HEK293 (cell line): ENCODE results near the gene TIGAR.

Experiments
- CTCF ChIA-PET: fragments of 350-600 bp; formaldehyde crosslinking; extraction: SDS; loops from one replicate; lab custom pipeline; 2021; ENCODE audit warnings: antibody characterized with exemption; lab: Yijun Ruan, JAX
- POLR2A ChIA-PET: fragments of 300-600 bp; formaldehyde crosslinking; extraction: SDS; loops from one replicate; lab custom pipeline; 2020; ENCODE audit warnings: antibody characterized with exemption, inconsistent platforms; lab: Yijun Ruan, JAX
- H3K27ac ChIP-seq: fragments of 200-500 bp; sonication (Bioruptor generic); 2 replicates; pipeline ENCODE4 v1.5.1; 2014; ENCODE audit warnings: low read depth, low read length, control low read depth, inconsistent platforms; ENCODE audit errors: extremely low read depth
- H3K36me3 ChIP-seq, 2 experiments: fragments of 200-500 bp in 1 of 2; sonication (Bioruptor generic) in 1 of 2; 1 replicate in 1 of 2; 2 replicates in 1 of 2; pipeline ENCODE4 v1.5.1; 2014 to 2017; ENCODE audit warnings: inconsistent platforms in 2 of 2, low read length in 2 of 2; ENCODE audit not compliant: control insufficient read depth in 2 of 2, insufficient read depth in 1 of 2
- H3K4me1 ChIP-seq: fragments of 200-500 bp; sonication (Bioruptor generic); 2 replicates; pipeline ENCODE4 v1.5.1; 2014; ENCODE audit warnings: mild to moderate bottlenecking, low read length, inconsistent platforms; ENCODE audit not compliant: control insufficient read depth, insufficient read depth
- H3K4me3 ChIP-seq: 2 replicates; pipeline ENCODE4 v1.5.1; 2011; ENCODE audit warnings: low read depth, mild to moderate bottlenecking, control low read depth, low read length, moderate library complexity
- H3K9me3 ChIP-seq: fragments of 200-500 bp; sonication (Bioruptor generic); 2 replicates; pipeline ENCODE4 v1.5.1; 2014; ENCODE audit warnings: low read depth, low read length, inconsistent platforms; ENCODE audit not compliant: control insufficient read depth, insufficient read depth
- BCL11A ChIP-seq: fragments of 450-650 bp; formaldehyde crosslinking; IDR thresholded peaks from 2 replicates; pipeline ENCODE4 v1.5.1; 2016; ENCODE audit warnings: low read depth, missing biosample characterization, missing genetic modification characterization
- MEIS1 ChIP-seq: sonication (generic); formaldehyde crosslinking; IDR thresholded peaks from 2 replicates; pipeline ENCODE4 v1.8.1; 2022; ENCODE audit warnings: missing genetic modification reagents, mild to moderate bottlenecking, borderline replicate concordance
- PRDM10 ChIP-seq: fragments of 450-650 bp; formaldehyde crosslinking; IDR thresholded peaks from 2 replicates; pipeline ENCODE4 v1.5.1; 2016; ENCODE audit warnings: missing biosample characterization, missing genetic modification characterization
- TCF7L2 ChIP-seq: IDR thresholded peaks from 2 replicates; pipeline ENCODE4 v1.6.1; 2011; ENCODE audit warnings: low read depth, mild to moderate bottlenecking, inconsistent platforms, low read length, moderate library complexity, borderline replicate concordance
- YY1 ChIP-seq: fragments of 450-650 bp; formaldehyde crosslinking; IDR thresholded peaks from 2 replicates; pipeline ENCODE4 v1.5.1; 2018; ENCODE audit warnings: missing biosample characterization, missing genetic modification characterization
- ZNF10 ChIP-seq: fragments of 450-650 bp; formaldehyde crosslinking; IDR thresholded peaks from 2 replicates; pipeline ENCODE4 v1.5.1; 2017; ENCODE audit warnings: missing biosample characterization, missing genetic modification characterization
- ZNF114 ChIP-seq: fragments of 450-650 bp; formaldehyde crosslinking; IDR thresholded peaks from 2 replicates; pipeline ENCODE4 v1.5.0; 2017; ENCODE audit warnings: missing biosample characterization, missing genetic modification characterization
- ZNF121 ChIP-seq: fragments of 450-650 bp; formaldehyde crosslinking; IDR thresholded peaks from 2 replicates; pipeline ENCODE4 v1.5.1; 2016; ENCODE audit warnings: missing biosample characterization, missing genetic modification characterization
- ZNF221 ChIP-seq: fragments of 450-650 bp; formaldehyde crosslinking; IDR thresholded peaks from 2 replicates; pipeline ENCODE4 v1.5.1; 2017; ENCODE audit warnings: missing biosample characterization, missing genetic modification characterization, borderline replicate concordance
- ZNF341 ChIP-seq: fragments of 450-650 bp; formaldehyde crosslinking; IDR thresholded peaks from 2 replicates; pipeline ENCODE4; 2016; ENCODE audit warnings: low read depth, missing biosample characterization, missing genetic modification characterization
- ZNF366 ChIP-seq: fragments of 450-650 bp; formaldehyde crosslinking; conservative IDR thresholded peaks from 2 replicates; pipeline ENCODE4 v1.5.1; 2016; ENCODE audit warnings: missing biosample characterization, missing genetic modification characterization
- ZNF548 ChIP-seq: fragments of 450-650 bp; formaldehyde crosslinking; IDR thresholded peaks from 2 replicates; pipeline ENCODE4 v1.5.1; 2016; ENCODE audit warnings: missing biosample characterization, missing genetic modification characterization
- ZNF555 ChIP-seq: fragments of 450-650 bp; formaldehyde crosslinking; conservative IDR thresholded peaks from 2 replicates; pipeline ENCODE4 v1.5.1; 2017; ENCODE audit warnings: missing biosample characterization, mild to moderate bottlenecking, missing genetic modification characterization, inconsistent platforms
- ZNF791 ChIP-seq: fragments of 450-650 bp; formaldehyde crosslinking; IDR thresholded peaks from 2 replicates; pipeline ENCODE4 v1.5.1; 2016; ENCODE audit warnings: missing biosample characterization, missing genetic modification characterization
- ZSCAN16 ChIP-seq: fragments of 450-650 bp; formaldehyde crosslinking; IDR thresholded peaks from 2 replicates; pipeline ENCODE4 v1.5.1; 2016; ENCODE audit warnings: missing biosample characterization, missing genetic modification characterization
- ZSCAN4 ChIP-seq: fragments of 450-650 bp; formaldehyde crosslinking; IDR thresholded peaks from 2 replicates; pipeline ENCODE4 v1.5.1; 2017; ENCODE audit warnings: missing biosample characterization, missing genetic modification characterization
- TF ChIP-seq, protein P1 (sequence below): fragments of 450-650 bp; IDR thresholded peaks from 2 replicates; pipeline ENCODE4 v1.5.1; 2018; ENCODE audit warnings: missing biosample characterization, mild to moderate bottlenecking, missing genetic modification characterization
- TF ChIP-seq, protein P2 (sequence below): fragments of 450-650 bp; formaldehyde crosslinking; IDR thresholded peaks from 2 replicates; pipeline ENCODE4 v1.5.1; 2017; ENCODE audit warnings: missing biosample characterization, missing genetic modification characterization
- TF ChIP-seq, protein P3 (sequence below): fragments of 450-650 bp; formaldehyde crosslinking; IDR thresholded peaks from 2 replicates; pipeline ENCODE4 v1.5.1; 2016; ENCODE audit warnings: missing biosample characterization, missing genetic modification characterization

Gene TIGAR

GRCh38 chr12:4273273-4273651 is 47.8 kb upstream of the TIGAR start (continued):
- TF ChIP-seq PRDM10 = no peak
- no peak for TF ChIP-seq ZNF548 (tag by site-specific recombination)
- no peak for TF ChIP-seq ZNF10 (tag by site-specific recombination)
- TF ChIP-seq ZNF555 = no peak
- no peak for TF ChIP-seq ZSCAN4 (tag by site-specific recombination)
- TF ChIP-seq TCF7L2 = peak; percentile 61; the same call in 1 of the 2 replicates
- TF ChIP-seq ZSCAN16 (tag by site-specific recombination) = no peak
- TF ChIP-seq ZNF121 (tag by site-specific recombination) = no peak
- no peak for TF ChIP-seq BCL11A
- TF ChIP-seq, protein P1, sequence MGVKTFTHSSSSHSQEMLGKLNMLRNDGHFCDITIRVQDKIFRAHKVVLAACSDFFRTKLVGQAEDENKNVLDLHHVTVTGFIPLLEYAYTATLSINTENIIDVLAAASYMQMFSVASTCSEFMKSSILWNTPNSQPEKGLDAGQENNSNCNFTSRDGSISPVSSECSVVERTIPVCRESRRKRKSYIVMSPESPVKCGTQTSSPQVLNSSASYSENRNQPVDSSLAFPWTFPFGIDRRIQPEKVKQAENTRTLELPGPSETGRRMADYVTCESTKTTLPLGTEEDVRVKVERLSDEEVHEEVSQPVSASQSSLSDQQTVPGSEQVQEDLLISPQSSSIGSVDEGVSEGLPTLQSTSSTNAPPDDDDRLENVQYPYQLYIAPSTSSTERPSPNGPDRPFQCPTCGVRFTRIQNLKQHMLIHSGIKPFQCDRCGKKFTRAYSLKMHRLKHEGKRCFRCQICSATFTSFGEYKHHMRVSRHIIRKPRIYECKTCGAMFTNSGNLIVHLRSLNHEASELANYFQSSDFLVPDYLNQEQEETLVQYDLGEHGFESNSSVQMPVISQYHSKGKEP = no peak
- TF ChIP-seq ZNF221 (tag by site-specific recombination) = no peak
- no peak for TF ChIP-seq MEIS1 (CRISPR knock-in tag)

GRCh38 chr12:4273652-4274395 is 47.2 kb upstream of the TIGAR start, which contains the start of gene CCND2:
Gene CCND2 (plus strand): TSS chr12:4273762. CDS start chr12:4274041, 279 bp downstream.
- POLR2A ChIA-PET = interaction anchor here (0.5 to 1.4 kb wide), 11 partner anchors 9 to 1383 kb away, joined by 3 to 6 read pairs (median 3); partner anchors contain the start of genes TIGAR and TULP3
- Histone ChIP-seq H3K36me3 (peaks cover 6 to 28% of the 10 kb centered on the region in 2 experiments), H3K9me3 (no peaks in the 10 kb centered on the region), H3K4me1 (peaks cover 29% of the 10 kb centered on the region), H3K4me3 (peak within 1 kb of the TSS; percentile 67), H3K27ac (peak within 1 kb of the TSS; percentile 79; the same call in 1 of the 2 replicates)
- CTCF ChIA-PET = interaction anchor here (0.7 kb wide), 2 partner anchors 276 to 384 kb away, joined by 3 to 4 read pairs; no protein-coding TSS in a partner anchor
- TF ChIP-seq BCL11A (peak; percentile 71; the same call in 1 of the 2 replicates), ZNF791 (no peak), ZNF555 (no peak), ZNF114 (no peak), ZNF341 (tag by site-specific recombination) (peak; percentile 95), ZNF366 (tag by site-specific recombination) (peak; percentile 74), YY1 (no peak)
- TF ChIP-seq, protein P2, sequence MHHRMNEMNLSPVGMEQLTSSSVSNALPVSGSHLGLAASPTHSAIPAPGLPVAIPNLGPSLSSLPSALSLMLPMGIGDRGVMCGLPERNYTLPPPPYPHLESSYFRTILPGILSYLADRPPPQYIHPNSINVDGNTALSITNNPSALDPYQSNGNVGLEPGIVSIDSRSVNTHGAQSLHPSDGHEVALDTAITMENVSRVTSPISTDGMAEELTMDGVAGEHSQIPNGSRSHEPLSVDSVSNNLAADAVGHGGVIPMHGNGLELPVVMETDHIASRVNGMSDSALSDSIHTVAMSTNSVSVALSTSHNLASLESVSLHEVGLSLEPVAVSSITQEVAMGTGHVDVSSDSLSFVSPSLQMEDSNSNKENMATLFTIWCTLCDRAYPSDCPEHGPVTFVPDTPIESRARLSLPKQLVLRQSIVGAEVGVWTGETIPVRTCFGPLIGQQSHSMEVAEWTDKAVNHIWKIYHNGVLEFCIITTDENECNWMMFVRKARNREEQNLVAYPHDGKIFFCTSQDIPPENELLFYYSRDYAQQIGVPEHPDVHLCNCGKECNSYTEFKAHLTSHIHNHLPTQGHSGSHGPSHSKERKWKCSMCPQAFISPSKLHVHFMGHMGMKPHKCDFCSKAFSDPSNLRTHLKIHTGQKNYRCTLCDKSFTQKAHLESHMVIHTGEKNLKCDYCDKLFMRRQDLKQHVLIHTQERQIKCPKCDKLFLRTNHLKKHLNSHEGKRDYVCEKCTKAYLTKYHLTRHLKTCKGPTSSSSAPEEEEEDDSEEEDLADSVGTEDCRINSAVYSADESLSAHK (tag by site-specific recombination) = peak; percentile 63
- TF ChIP-seq, protein P3, sequence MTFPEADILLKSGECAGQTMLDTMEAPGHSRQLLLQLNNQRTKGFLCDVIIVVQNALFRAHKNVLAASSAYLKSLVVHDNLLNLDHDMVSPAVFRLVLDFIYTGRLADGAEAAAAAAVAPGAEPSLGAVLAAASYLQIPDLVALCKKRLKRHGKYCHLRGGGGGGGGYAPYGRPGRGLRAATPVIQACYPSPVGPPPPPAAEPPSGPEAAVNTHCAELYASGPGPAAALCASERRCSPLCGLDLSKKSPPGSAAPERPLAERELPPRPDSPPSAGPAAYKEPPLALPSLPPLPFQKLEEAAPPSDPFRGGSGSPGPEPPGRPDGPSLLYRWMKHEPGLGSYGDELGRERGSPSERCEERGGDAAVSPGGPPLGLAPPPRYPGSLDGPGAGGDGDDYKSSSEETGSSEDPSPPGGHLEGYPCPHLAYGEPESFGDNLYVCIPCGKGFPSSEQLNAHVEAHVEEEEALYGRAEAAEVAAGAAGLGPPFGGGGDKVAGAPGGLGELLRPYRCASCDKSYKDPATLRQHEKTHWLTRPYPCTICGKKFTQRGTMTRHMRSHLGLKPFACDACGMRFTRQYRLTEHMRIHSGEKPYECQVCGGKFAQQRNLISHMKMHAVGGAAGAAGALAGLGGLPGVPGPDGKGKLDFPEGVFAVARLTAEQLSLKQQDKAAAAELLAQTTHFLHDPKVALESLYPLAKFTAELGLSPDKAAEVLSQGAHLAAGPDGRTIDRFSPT (tag by site-specific recombination) = no peak
